ENCODE results near the gene KCNQ1. TPM values are rescaled to one million over a fixed set of nuclear protein-coding genes. Genes with fewer than 3 reads are reported as not detected.

KCNQ1 gene
- total RNA-seq, 1 experiment from 2014 or later = 2.5 TPM

DNA sequence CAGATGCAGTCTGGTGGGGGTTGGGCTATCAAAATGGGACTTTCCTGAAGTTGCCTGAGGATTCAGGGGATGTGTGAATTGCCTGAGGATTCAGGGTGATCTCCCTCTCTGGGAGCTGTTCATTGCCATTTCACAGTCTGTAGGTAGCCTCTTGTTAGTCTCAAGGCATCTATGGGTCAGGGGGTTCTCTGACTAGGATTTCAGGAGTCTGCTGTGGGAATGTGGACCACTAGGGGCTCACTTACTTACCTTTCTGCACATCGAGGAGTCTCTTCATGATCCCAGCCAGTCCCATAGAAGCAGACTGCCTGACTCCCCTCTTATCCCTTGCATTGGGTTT, 200.9 kb downstream of the KCNQ1 start:
- peaks cover 94% of the 10 kb centered on the region for H3K36me3 Mint-ChIP-seq
- H3K9me3 Mint-ChIP-seq = peaks cover 90% of the 10 kb centered on the region
- no peaks in the 10 kb centered on the region for H3K4me1 Mint-ChIP-seq
- no peak overlapping the region for H3K27ac Mint-ChIP-seq
- ATAC-seq = peak; percentile 16; the same call in 1 of the 2 replicates
- TF ChIP-seq, protein P1, sequence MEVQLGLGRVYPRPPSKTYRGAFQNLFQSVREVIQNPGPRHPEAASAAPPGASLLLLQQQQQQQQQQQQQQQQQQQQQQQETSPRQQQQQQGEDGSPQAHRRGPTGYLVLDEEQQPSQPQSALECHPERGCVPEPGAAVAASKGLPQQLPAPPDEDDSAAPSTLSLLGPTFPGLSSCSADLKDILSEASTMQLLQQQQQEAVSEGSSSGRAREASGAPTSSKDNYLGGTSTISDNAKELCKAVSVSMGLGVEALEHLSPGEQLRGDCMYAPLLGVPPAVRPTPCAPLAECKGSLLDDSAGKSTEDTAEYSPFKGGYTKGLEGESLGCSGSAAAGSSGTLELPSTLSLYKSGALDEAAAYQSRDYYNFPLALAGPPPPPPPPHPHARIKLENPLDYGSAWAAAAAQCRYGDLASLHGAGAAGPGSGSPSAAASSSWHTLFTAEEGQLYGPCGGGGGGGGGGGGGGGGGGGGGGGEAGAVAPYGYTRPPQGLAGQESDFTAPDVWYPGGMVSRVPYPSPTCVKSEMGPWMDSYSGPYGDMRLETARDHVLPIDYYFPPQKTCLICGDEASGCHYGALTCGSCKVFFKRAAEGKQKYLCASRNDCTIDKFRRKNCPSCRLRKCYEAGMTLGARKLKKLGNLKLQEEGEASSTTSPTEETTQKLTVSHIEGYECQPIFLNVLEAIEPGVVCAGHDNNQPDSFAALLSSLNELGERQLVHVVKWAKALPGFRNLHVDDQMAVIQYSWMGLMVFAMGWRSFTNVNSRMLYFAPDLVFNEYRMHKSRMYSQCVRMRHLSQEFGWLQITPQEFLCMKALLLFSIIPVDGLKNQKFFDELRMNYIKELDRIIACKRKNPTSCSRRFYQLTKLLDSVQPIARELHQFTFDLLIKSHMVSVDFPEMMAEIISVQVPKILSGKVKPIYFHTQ (CRISPR knock-in tag; IDR thresholded peaks at IDR 0.05) = no peak
- no peak for TF ChIP-seq IRF2 (CRISPR knock-in tag; IDR thresholded peaks at IDR 0.05; ENCODE audit: borderline replicate concordance, low read depth)
- TF ChIP-seq, protein P2, sequence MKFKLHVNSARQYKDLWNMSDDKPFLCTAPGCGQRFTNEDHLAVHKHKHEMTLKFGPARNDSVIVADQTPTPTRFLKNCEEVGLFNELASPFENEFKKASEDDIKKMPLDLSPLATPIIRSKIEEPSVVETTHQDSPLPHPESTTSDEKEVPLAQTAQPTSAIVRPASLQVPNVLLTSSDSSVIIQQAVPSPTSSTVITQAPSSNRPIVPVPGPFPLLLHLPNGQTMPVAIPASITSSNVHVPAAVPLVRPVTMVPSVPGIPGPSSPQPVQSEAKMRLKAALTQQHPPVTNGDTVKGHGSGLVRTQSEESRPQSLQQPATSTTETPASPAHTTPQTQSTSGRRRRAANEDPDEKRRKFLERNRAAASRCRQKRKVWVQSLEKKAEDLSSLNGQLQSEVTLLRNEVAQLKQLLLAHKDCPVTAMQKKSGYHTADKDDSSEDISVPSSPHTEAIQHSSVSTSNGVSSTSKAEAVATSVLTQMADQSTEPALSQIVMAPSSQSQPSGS (CRISPR knock-in tag; IDR thresholded peaks at IDR 0.05; ENCODE audit: borderline replicate concordance, low read depth) = no peak
- no peak for TF ChIP-seq ZNF138 (CRISPR knock-in tag; conservative IDR thresholded peaks at IDR 0.05)
- TF ChIP-seq RORB (CRISPR knock-in tag; IDR thresholded peaks at IDR 0.05) = no peak
- no peak for TF ChIP-seq ARID4B (CRISPR knock-in tag; IDR thresholded peaks at IDR 0.05; ENCODE audit: borderline replicate concordance)
- ChIA-PET POLR2A (interaction anchor here (0.6 kb wide), 1 partner anchor 267 kb away, joined by 3 read pairs; no protein-coding TSS in a partner anchor), CTCF (no interaction called here)
- H3K4me3 Mint-ChIP-seq = no peak overlapping the region
- peaks cover 100% of the 10 kb centered on the region; the same call in 1 of the 2 replicates for H3K27me3 Mint-ChIP-seq (ENCODE audit: low read depth)
- DNase-seq (ENCODE audit: low spot score) = no peak

GRCh38 chr11:2647167-2647566, 202.4 kb downstream of the KCNQ1 start:
- Mint-ChIP-seq H3K27me3 (ENCODE audit: low read depth) (peaks cover 100% of the 10 kb centered on the region; the same call in 1 of the 2 replicates), H3K4me3 (no peak overlapping the region), H3K27ac (no peak overlapping the region), H3K36me3 (peaks cover 90% of the 10 kb centered on the region), H3K4me1 (0 out of 2 replicates have a peak, but pooled peaks cover 2% of the 10 kb centered on the region), H3K9me3 (peaks cover 87% of the 10 kb centered on the region)
- TF ChIP-seq TP53 (CRISPR knock-in tag; IDR thresholded peaks at IDR 0.05) = no peak
- no peak for TF ChIP-seq USF1 (CRISPR knock-in tag; IDR thresholded peaks at IDR 0.05)
- no peak for TF ChIP-seq ESRRA (CRISPR knock-in tag; IDR thresholded peaks at IDR 0.05; ENCODE audit: borderline replicate concordance)
- no peak for TF ChIP-seq KAT7 (CRISPR knock-in tag; IDR thresholded peaks at IDR 0.05; ENCODE audit: borderline replicate concordance)
- TF ChIP-seq ARID4B (CRISPR knock-in tag; IDR thresholded peaks at IDR 0.05; ENCODE audit: borderline replicate concordance) = no peak
- no peak for TF ChIP-seq JUN (CRISPR knock-in tag; IDR thresholded peaks at IDR 0.05)
- no peak for TF ChIP-seq TEAD1 (CRISPR knock-in tag; IDR thresholded peaks at IDR 0.05)
- no peak for TF ChIP-seq HMGA2 (CRISPR knock-in tag; IDR thresholded peaks at IDR 0.05)
- TF ChIP-seq, protein P3, sequence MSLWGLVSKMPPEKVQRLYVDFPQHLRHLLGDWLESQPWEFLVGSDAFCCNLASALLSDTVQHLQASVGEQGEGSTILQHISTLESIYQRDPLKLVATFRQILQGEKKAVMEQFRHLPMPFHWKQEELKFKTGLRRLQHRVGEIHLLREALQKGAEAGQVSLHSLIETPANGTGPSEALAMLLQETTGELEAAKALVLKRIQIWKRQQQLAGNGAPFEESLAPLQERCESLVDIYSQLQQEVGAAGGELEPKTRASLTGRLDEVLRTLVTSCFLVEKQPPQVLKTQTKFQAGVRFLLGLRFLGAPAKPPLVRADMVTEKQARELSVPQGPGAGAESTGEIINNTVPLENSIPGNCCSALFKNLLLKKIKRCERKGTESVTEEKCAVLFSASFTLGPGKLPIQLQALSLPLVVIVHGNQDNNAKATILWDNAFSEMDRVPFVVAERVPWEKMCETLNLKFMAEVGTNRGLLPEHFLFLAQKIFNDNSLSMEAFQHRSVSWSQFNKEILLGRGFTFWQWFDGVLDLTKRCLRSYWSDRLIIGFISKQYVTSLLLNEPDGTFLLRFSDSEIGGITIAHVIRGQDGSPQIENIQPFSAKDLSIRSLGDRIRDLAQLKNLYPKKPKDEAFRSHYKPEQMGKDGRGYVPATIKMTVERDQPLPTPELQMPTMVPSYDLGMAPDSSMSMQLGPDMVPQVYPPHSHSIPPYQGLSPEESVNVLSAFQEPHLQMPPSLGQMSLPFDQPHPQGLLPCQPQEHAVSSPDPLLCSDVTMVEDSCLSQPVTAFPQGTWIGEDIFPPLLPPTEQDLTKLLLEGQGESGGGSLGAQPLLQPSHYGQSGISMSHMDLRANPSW (CRISPR knock-in tag; conservative IDR thresholded peaks at IDR 0.05; ENCODE audit: low read depth) = no peak
- ChIA-PET CTCF (no interaction called here), POLR2A (no interaction called here)
- no peak for ATAC-seq
- no peak for DNase-seq (ENCODE audit: low spot score)

Data from WTC11 (cell line).